Dedifferentiated amniotic fluid mesenchymal stem cell (primary cell): ENCODE measurements around the gene TASP1.

ENCODE experiments used
- DNase-seq: peaks from one replicate; pipeline ENCODE4 v3.0.0-alpha.2; 2016; ENCODE audit errors: extremely low spot score

TASP1 gene

GRCh38 chr20:13348311-13349234 is 290.2 kb downstream of the TASP1 start:
- DNase-seq = peak; percentile 35

- no peak for DNase-seq
Measured at GRCh38 chr20:13344671-13345070, 294.1 kb downstream of the TASP1 start.

DNA sequence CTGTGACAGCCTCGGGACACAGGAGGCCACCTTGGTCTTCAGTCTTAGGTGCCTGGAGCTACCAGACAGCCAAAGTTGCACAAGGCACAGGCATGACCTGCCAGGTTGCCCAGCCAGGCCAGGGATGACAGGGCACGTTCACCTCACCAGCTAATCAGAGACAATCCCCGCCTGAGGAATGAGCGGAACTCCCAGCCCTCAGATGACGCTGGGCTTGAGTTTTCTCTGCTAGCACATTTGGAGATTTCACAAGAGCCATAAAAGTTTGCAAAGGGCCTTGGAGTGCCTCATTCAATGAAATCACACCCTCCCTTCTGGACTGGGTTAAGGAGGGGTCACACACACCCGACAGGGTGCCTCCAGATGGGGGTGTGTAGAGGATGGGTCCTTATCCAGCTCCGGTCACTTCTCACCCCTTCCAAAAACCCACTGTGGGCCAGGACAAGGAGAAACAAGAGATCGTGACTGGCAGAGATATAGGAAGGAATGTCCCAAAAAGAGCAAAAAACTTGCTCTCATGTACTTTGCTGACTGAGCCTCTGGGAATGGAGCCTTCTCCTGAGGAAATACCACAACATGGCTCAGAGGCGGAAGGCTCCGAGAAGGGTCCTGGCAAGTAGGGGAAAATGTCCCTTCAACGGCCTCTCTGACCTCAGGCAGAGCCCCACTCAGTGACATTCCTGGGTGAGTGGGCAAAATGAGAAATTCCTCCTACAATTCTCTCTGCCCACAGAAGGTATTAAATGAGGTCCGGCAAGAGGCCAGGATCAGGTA is 296.1 kb downstream of the TASP1 start:
- no peak for DNase-seq

- DNase-seq = no peak
Measured at GRCh38 chr20:13341737-13342393, 296.9 kb downstream of the TASP1 start.

DNA sequence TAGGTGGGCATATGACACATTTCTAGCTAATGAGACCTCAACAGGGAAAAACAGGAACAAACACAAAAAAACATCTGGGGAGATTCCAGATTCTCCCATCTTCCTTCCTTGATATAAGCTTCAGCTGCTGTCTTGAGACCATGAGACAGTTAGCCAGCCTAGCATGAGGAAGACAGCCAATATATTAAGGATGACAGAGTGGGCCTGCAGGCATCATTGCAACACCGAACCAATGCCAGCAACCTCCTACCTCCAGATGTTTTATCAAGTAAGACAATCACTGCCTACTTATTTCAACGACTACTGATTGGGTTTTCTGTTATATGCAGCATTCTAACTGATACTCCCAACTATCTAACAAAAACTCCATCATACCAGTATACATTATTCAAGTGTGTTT is 298.6 kb downstream of the TASP1 start:
- no peak for DNase-seq
